Smooth muscle cell (in vitro differentiated cells): ENCODE measurements around the gene RAP1GAP2. TPM values are rescaled to one million over a fixed set of nuclear protein-coding genes. Genes with fewer than 3 reads are reported as not detected.

Experiments
- DNase-seq: peaks from one replicate; lab custom pipeline; 2025; ENCODE audit not compliant: unreplicated experiment; lab: John Stamatoyannopoulos, UW
- H2AFZ ChIP-seq: fragments of 200-600 bp; sonication (generic); 2 replicates; pipeline ENCODE4 v1.6.0; 2016; ENCODE audit warnings: antibody characterized with exemption, low read depth, mild to moderate bottlenecking
- H3F3A ChIP-seq: fragments of 200-600 bp; sonication (generic); 2 replicates; pipeline ENCODE4 v1.6.0; 2017; ENCODE audit warnings: antibody characterized with exemption, low read depth
- H3K27ac ChIP-seq: fragments of 200-600 bp; sonication (generic); 2 replicates; pipeline ENCODE4 v1.5.1; 2016; ENCODE audit warnings: low read depth, mild to moderate bottlenecking
- H3K27me3 ChIP-seq: fragments of 200-600 bp; sonication (generic); 2 replicates; pipeline ENCODE4 v1.6.1; 2016; ENCODE audit warnings: low read depth, mild to moderate bottlenecking
- H3K36me3 ChIP-seq: fragments of 200-600 bp; sonication (generic); 2 replicates; pipeline ENCODE4 v1.5.1; 2016; ENCODE audit warnings: low read depth
- H3K4me1 ChIP-seq: fragments of 200-600 bp; sonication (generic); 2 replicates; pipeline ENCODE4 v1.5.1; 2016; ENCODE audit warnings: low read depth
- H3K4me2 ChIP-seq: fragments of 200-600 bp; sonication (generic); 2 replicates; pipeline ENCODE4 v1.6.0; 2016; ENCODE audit warnings: mild to moderate bottlenecking
- H3K4me3 ChIP-seq: fragments of 200-600 bp; sonication (generic); 2 replicates; pipeline ENCODE4 v1.5.1; 2016; ENCODE audit warnings: mild to moderate bottlenecking
- H3K79me2 ChIP-seq: fragments of 200-600 bp; sonication (generic); 2 replicates; pipeline ENCODE4 v1.6.0; 2016; ENCODE audit warnings: low read depth, mild to moderate bottlenecking
- H3K9ac ChIP-seq: fragments of 200-600 bp; sonication (generic); 2 replicates; pipeline ENCODE4 v1.6.0; 2016; ENCODE audit warnings: low read depth
- H3K9me3 ChIP-seq: fragments of 200-600 bp; sonication (generic); replicated peaks from 2 replicates; pipeline ENCODE4 v1.5.1; 2016; ENCODE audit warnings: low read depth
- H4K20me1 ChIP-seq: fragments of 200-600 bp; sonication (generic); 2 replicates; pipeline ENCODE4 v1.6.0; 2016; ENCODE audit warnings: low read depth
- CTCF ChIP-seq: fragments of 200-600 bp; sonication (generic); IDR thresholded peaks from 2 replicates; pipeline ENCODE4 v1.5.1; 2017; ENCODE audit warnings: borderline replicate concordance, mild to moderate bottlenecking, antibody characterized with exemption; ENCODE audit not compliant: insufficient read depth, poor library complexity, severe bottlenecking
- WGBS: methylation state at CpG from one replicate; pipeline ENCODE4 v1.1.7; 2016; ENCODE audit warnings: low lambda C conversion rate; 5-methylcytosine and 5-hydroxymethylcytosine counted together
- polyA plus RNA-seq: library from polyadenylated mRNA; unstranded; fragments of >200 nt; fragmentation: Nextera tagmentation; extraction: Ambion mirVana; gene quantifications from 2 replicates; pipeline ENCODE4 v1.2.1, GENCODE V29; 2016
- total RNA-seq: library from RNA; depleted of rRNA; stranded (reverse); fragments of >200 nt; gene quantifications from 2 replicates; pipeline ENCODE4 v1.2.3, GENCODE V29; 2014

RAP1GAP2 gene
- total and polyA plus RNA-seq, 2 experiments from 2014 or later = 0.31 to 0.99 TPM

- Histone ChIP-seq H3K27me3 (no peaks in the 10 kb centered on the region), H3K9me3 (no peaks in the 10 kb centered on the region), H2AFZ (no peak overlapping the region), H3K36me3 (no peaks in the 10 kb centered on the region), H3K4me2 (no peak overlapping the region), H3F3A (no peaks in the 10 kb centered on the region), H3K4me3 (no peak overlapping the region), H3K9ac (no peak overlapping the region), H4K20me1 (no peaks in the 10 kb centered on the region), H3K27ac (no peak overlapping the region), H3K4me1 (no peaks in the 10 kb centered on the region), H3K79me2 (no peaks in the 10 kb centered on the region)
- no peak for TF ChIP-seq CTCF
- 86% methylated on average over 10 of the region's 15 CpGs for WGBS
- DNase-seq = no peak
These were observed 988 bp downstream of the RAP1GAP2 start for GRCh38 chr17:2797226-2797625.

- Histone ChIP-seq H3K9ac (no peak overlapping the region), H4K20me1 (no peaks in the 10 kb centered on the region), H3K9me3 (no peaks in the 10 kb centered on the region), H3K4me3 (no peak overlapping the region), H3K79me2 (no peaks in the 10 kb centered on the region), H3K36me3 (no peaks in the 10 kb centered on the region), H3K27me3 (no peaks in the 10 kb centered on the region), H3K4me2 (no peak overlapping the region), H2AFZ (no peak overlapping the region), H3K27ac (no peak overlapping the region), H3F3A (no peaks in the 10 kb centered on the region), H3K4me1 (no peaks in the 10 kb centered on the region)
- 97% methylated on average over 10 of the region's 11 CpGs for WGBS
- no peak for TF ChIP-seq CTCF
- no peak for DNase-seq
These were observed 1.4 kb downstream of the RAP1GAP2 start for GRCh38 chr17:2797637-2798036.

- no peaks in the 10 kb centered on the region for H3K9me3 ChIP-seq
- no peak for DNase-seq
- no peaks in the 10 kb centered on the region for H3K36me3 ChIP-seq
- H3F3A ChIP-seq = no peaks in the 10 kb centered on the region
- H3K27ac ChIP-seq = no peak overlapping the region
- no peaks in the 10 kb centered on the region for H3K79me2 ChIP-seq
- no peak for TF ChIP-seq CTCF
- no peaks in the 10 kb centered on the region for H3K27me3 ChIP-seq
- no peak overlapping the region for H3K9ac ChIP-seq
- no peak overlapping the region for H3K4me2 ChIP-seq
- no peak overlapping the region for H2AFZ ChIP-seq
- WGBS = 93% methylated on average over 11 of the region's 11 CpGs
- no peaks in the 10 kb centered on the region for H4K20me1 ChIP-seq
- H3K4me3 ChIP-seq = no peak overlapping the region
- no peaks in the 10 kb centered on the region for H3K4me1 ChIP-seq
These were observed 1.9 kb downstream of the RAP1GAP2 start for GRCh38 chr17:2798188-2798587.

- H3K27me3 ChIP-seq = no peaks in the 10 kb centered on the region
- H3F3A ChIP-seq = no peaks in the 10 kb centered on the region
- no peak overlapping the region for H3K4me2 ChIP-seq
- H3K9me3 ChIP-seq = no peaks in the 10 kb centered on the region
- no peak overlapping the region for H3K4me3 ChIP-seq
- H3K36me3 ChIP-seq = no peaks in the 10 kb centered on the region
- no peak for DNase-seq
- no peaks in the 10 kb centered on the region for H4K20me1 ChIP-seq
- TF ChIP-seq CTCF = no peak
- H3K79me2 ChIP-seq = no peaks in the 10 kb centered on the region
- H2AFZ ChIP-seq = no peak overlapping the region
- H3K4me1 ChIP-seq = no peaks in the 10 kb centered on the region
- 49% methylated on average over 10 of the region's 11 CpGs for WGBS
- H3K27ac ChIP-seq = no peak overlapping the region
- no peak overlapping the region for H3K9ac ChIP-seq
These were observed 2.4 kb downstream of the RAP1GAP2 start for GRCh38 chr17:2798678-2799077.
